Measurements from ENCODE around the gene FADS2. TPM values are rescaled to one million over a fixed set of nuclear protein-coding genes. Genes with fewer than 3 reads are reported as not detected.

FADS2 gene
- total RNA-seq, 4 donors from 2014 or later, result 1.6 to 30.7 (median 12.0) TPM

- TF ChIP-seq CTCF (IDR thresholded peaks at IDR 0.05), result no peak
- TF ChIP-seq POLR2A (IDR thresholded peaks at IDR 0.05), result no peak
- Histone ChIP-seq H3K4me3 (no peak overlapping the region), H3K36me3 (peaks cover 0 to 81% (median 0%) of the 10 kb centered on the region in 3 donors), H3K4me1 (no peaks in the 10 kb centered on the region), H3K27ac (no peak overlapping the region), H3K9me3 (no peaks in the 10 kb centered on the region), H3K27me3 (no peaks in the 10 kb centered on the region)
- no peak for DNase-seq
Measured at GRCh38 chr11:61784506-61784805, 43.6 kb upstream of the FADS2 start.

- H3K4me1 ChIP-seq, result no peaks in the 10 kb centered on the region
- no peaks in the 10 kb centered on the region for H3K9me3 ChIP-seq
- H3K4me3 ChIP-seq, result no peak overlapping the region
- no peaks in the 10 kb centered on the region for H3K27me3 ChIP-seq
- DNase-seq, result no peak
- no peak overlapping the region for H3K27ac ChIP-seq
- H3K36me3 ChIP-seq, result peaks cover 0 to 82% (median 0%) of the 10 kb centered on the region in 3 donors
- TF ChIP-seq POLR2A (IDR thresholded peaks at IDR 0.05), result no peak
- TF ChIP-seq CTCF (IDR thresholded peaks at IDR 0.05), result no peak
Measured at GRCh38 chr11:61785837-61786402, 42.2 kb upstream of the FADS2 start.

GRCh38 chr11:61787928-61788491, 40.1 kb upstream of the FADS2 start:
- Histone ChIP-seq H3K27ac (no peak overlapping the region), H3K4me1 (peaks cover 0 to 8% (median 0%) of the 10 kb centered on the region in 4 donors), H3K9me3 (no peaks in the 10 kb centered on the region), H3K4me3 (no peak overlapping the region), H3K36me3 (peaks cover 0 to 72% (median 0%) of the 10 kb centered on the region in 3 donors), H3K27me3 (no peaks in the 10 kb centered on the region)
- peak in 1 of 3 donors; percentile 60 for DNase-seq
- TF ChIP-seq CTCF (IDR thresholded peaks at IDR 0.05) (peak in 4 of 6 experiments; percentile 23 to 66 (median 61)), POLR2A (IDR thresholded peaks at IDR 0.05) (no peak)

GRCh38 chr11:61791737-61792309, 36.3 kb upstream of the FADS2 start:
- H3K4me1 ChIP-seq, result peaks cover 0 to 18% (median 3%) of the 10 kb centered on the region in 4 donors
- peak in 2 of 3 donors; percentile 35 to 72 for DNase-seq
- peak in 1 of 6 experiments; percentile 11 for TF ChIP-seq CTCF (IDR thresholded peaks at IDR 0.05)
- no peak for TF ChIP-seq POLR2A (IDR thresholded peaks at IDR 0.05)
- peak overlapping the region; percentile 65 to 87 (median 80) for H3K4me3 ChIP-seq
- peaks cover 0 to 36% (median 0%) of the 10 kb centered on the region in 3 donors for H3K36me3 ChIP-seq
- no peaks in the 10 kb centered on the region for H3K27me3 ChIP-seq
- H3K27ac ChIP-seq, result peak overlapping the region; percentile 91 to 95 (median 93)
- H3K9me3 ChIP-seq, result no peaks in the 10 kb centered on the region

GRCh38 chr11:61792310-61793082, 35.6 kb upstream of the FADS2 start, which contains the start of the genes FEN1 and TMEM258:
TSS of gene FEN1 (plus strand) at chr11:61792911. CDS start at chr11:61795362, 2,451 bp downstream.
TSS of gene TMEM258 (minus strand) at chr11:61792599. CDS start at chr11:61792558, 41 bp downstream.
- TF ChIP-seq POLR2A (IDR thresholded peaks at IDR 0.05) (peak; percentile 22 to 43), CTCF (IDR thresholded peaks at IDR 0.05) (peak in 3 of 6 experiments; percentile 33 to 42 (median 35))
- peak within 1 kb of the TSS; percentile 65 to 87 (median 80) for H3K4me3 ChIP-seq
- no peaks in the 10 kb centered on the region for H3K27me3 ChIP-seq
- H3K36me3 ChIP-seq, result peaks cover 0 to 30% (median 0%) of the 10 kb centered on the region in 3 donors
- H3K27ac ChIP-seq, result peak within 1 kb of the TSS; percentile 91 to 95 (median 93)
- no peaks in the 10 kb centered on the region for H3K9me3 ChIP-seq
- peaks cover 0 to 18% (median 3%) of the 10 kb centered on the region in 4 donors for H3K4me1 ChIP-seq
- DNase-seq, result peak; percentile 90 to 95 (median 94)
